GM19193 (cell line): ENCODE results near the gene B3GNT8.

ENCODE experiments used
- POLR2A ChIP-seq: IDR thresholded peaks from 4 replicates; pipeline ENCODE4 v1.6.1; 2011; ENCODE audit not compliant: insufficient read depth, insufficient read length; ENCODE audit errors: extremely low read depth

The B3GNT8 gene

DNA sequence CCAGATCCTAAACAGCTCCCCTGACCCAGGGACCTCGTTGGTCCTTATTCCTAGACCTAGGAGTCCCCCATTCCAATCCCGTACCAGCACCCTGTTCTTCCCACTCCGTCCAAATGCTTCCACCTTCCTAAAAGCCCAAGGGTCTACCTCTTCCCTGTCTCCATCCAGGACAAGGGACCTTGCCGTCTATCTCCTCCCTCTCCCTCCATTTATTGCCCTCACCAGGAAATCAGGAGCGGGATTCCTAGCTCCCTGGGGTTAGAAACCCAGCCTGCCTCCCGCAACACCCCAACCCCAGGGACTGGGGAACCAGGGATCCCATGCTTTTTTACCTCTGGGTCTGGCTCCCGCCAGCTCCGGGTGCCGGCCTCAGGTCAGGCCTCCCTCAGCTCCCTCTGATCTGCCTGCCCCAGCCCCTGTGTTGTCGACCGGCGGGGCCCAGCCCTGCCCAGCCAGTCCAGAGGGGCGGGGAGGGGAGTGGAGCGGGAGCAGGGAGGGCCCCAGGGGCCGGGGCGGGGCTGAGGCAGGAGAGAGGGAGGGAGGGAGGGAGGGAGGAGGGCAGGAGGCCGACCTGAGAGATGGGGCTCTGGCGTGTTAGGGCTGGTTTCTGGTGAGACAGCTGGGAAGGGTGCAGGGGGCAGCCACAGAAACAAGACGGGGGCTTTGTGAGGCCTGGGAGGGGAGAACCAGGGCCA, at the start of gene B3GNT8:
Gene B3GNT8, minus strand, starts transcription at position 423 of the 695 bp plus-strand sequence. CDS start 596 bp downstream, outside the sequence.
- TF ChIP-seq POLR2A: no peak

GRCh38 chr19:41476583-41476982, 49.4 kb upstream of the B3GNT8 start:
- no peak for TF ChIP-seq POLR2A

DNA sequence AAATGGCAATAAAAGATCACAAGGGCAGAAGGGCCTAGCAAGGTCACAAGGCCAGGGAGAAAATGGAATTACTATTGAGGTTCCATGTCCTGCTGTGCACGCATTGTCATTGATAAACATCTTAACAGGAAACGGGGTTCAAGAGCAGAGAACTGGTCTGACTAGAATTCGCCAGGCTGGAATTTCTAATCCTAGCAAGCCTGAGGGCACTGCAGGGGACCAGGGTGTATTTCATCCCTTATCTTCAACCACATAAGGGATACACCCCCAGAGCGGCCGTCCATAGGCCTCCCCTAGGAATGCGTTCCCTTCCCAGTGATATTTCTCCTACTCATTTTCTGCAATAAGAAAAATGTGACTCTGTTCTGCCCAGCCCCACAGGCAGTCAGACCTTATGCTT, 35.3 kb upstream of the B3GNT8 start:
- TF ChIP-seq POLR2A: no peak

GRCh38 chr19:41457241-41457640, 30.1 kb upstream of the B3GNT8 start:
- no peak for TF ChIP-seq POLR2A

GRCh38 chr19:41456342-41456918, 29.3 kb upstream of the B3GNT8 start:
- no peak for TF ChIP-seq POLR2A

DNA sequence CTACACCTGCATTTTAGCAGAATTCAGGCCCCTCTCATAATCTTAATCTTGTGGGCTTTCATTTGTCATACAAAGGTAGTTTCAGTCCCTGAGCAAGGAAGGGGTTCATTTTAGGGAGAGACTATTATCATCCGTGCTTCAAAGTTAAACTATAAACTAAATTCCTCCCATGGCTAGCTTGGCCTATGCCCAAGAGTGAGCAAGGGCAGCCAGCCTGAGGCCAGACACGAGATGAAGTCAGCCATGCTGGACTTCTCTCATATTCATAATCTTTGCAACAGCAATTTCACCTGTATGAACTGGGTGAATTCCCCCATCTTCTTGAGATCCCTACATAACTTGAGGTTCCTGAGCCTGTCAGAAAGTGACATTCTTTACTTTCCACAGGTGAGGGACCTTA, 28.8 kb upstream of the B3GNT8 start:
- no peak for TF ChIP-seq POLR2A

DNA sequence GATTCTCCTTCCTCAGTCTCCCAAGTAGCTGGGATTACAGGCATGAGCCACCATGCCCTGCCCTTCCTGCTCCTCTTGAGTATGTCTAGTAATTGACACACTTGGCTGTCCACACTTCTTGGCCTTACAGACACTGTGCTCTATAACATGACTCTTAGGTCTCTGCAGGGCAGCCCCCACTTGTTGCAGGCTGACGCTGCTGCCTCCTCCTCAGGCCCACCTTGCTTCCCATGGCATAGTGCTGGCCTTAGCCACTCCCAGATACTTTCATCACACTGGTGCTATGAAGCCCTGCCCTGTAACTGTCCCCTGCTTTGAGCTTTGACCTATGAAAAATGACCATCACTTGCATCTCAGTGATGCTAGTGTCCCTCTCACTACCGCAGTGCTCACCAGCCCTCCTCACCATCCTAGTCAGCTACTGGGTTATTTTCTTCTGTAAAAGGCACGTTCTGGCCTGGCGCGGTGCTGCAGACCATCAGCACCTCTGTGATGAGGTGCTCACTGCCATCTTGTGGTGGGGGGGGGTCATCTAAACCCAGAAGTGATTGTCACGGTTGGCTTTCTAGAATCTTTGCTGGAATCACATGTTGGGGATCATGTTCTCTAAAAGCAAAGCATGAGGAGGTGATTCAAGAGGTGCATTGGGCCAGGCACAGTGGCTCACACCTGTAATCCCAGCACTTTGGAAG, 25.6 kb upstream of the B3GNT8 start:
- no peak for TF ChIP-seq POLR2A

DNA sequence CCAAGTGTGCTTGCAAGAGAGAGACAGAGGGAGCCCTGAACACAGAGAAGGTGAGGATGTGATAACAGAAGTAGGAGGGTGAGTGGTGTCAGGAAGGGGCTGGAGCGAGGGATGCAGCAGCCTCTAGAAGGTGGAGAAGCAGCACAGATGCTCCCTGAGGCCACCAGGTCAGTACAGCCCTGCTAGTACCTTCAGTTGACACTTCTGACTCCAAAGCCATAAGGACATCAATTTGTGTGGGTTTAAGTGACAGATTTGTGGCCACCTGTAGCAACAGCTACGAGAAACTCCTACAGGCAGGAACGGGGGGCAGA, 22.6 kb upstream of the B3GNT8 start:
- TF ChIP-seq POLR2A: no peak

- TF ChIP-seq POLR2A: no peak
These were observed 22.1 kb upstream of the B3GNT8 start for GRCh38 chr19:41449079-41449864.

- TF ChIP-seq POLR2A: no peak
These were observed 20.7 kb upstream of the B3GNT8 start for GRCh38 chr19:41447732-41448332.

- TF ChIP-seq POLR2A: no peak
These were observed 18.4 kb upstream of the B3GNT8 start for GRCh38 chr19:41445575-41445974.

GRCh38 chr19:41443813-41444455, 16.8 kb upstream of the B3GNT8 start:
- no peak for TF ChIP-seq POLR2A

DNA sequence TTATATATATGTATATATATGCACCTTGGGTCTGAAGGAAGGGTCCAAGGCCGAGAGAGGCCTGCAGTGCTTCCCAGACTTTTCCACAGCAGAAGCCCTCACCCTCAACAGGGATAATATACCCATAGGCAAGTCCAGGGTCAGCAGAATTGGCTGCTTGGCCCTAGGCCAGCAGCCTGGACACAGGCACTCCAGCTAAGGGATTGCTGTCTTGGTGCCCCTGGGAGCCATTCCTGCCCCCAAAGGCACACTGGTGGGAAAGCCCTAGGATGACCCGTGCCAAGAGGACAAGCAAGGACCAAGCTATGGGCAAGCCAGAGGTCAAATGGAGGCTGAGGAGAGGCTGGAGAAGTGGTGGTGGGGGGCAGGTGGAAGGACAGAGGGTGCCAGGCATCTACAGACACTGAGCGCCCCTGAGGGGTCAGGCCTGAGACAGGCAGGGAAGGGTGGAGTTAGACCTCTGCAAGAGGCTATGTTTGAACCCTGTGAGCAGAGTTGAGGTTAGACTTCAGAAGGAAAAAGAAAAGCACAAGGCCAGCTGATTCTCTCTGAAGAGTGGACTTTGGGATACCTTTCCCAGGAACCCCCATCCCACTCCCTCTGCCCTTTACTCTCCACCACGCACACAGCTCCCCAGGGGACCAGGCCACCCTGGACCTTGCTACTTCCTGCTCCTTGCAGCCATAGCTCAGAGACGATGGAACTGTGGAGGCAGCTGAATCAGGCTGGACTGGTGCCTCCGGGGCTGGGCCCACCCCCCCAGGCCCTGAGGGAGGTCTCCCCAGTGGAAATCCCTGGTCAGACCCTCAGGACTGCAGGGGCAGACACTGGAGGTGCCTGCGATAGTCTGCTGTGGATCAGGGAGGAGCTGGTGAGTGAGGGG, 15.5 kb upstream of the B3GNT8 start, which contains the start of gene ERICH4:
Gene ERICH4, plus strand, starts transcription at position 684 of the 883 bp plus-strand sequence. Its CDS starts 14 bp downstream, at position 698.
- no peak for TF ChIP-seq POLR2A
